Activated CD8-positive, alpha-beta T cell treated with anti-CD3 and anti-CD28 coated beads, Interleukin-2, amount 10 ng/mL, durations not matched to agents 7 days and 5 days (primary cell): ENCODE results near the gene SALL3. TPM values are rescaled to one million over a fixed set of nuclear protein-coding genes. Genes with fewer than 3 reads are reported as not detected.
"Not testable (repeated sequence)": the region's sequence is repeated elsewhere in the genome, so short reads cannot be mapped to it uniquely, and the experiment has no call there.

Source experiments
- ATAC-seq: fragments of 150-1000 bp; cut with Tn5 transposase; one replicate; pipeline ENCODE4 v1.10.0; 2021; ENCODE audit warnings: moderate library complexity
- CTCF ChIA-PET: fragments of 350-600 bp; sonication (Branson Sonifier 250); formaldehyde crosslinking; loops from one replicate; lab custom pipeline; 2021; ENCODE audit warnings: antibody characterized with exemption; lab: Charles Lee
- POLR2A ChIA-PET: fragments of 350-600 bp; sonication (Branson Sonifier 250); formaldehyde crosslinking; loops from one replicate; lab custom pipeline; 2021; ENCODE audit warnings: antibody characterized with exemption; lab: Charles Lee
- DNase-seq: peaks from one replicate; pipeline ENCODE4 v3.0.0-alpha.2; 2020
- H3K27ac Mint-ChIP-seq: one replicate; pipeline ENCODE4 v1.8.0; 2021; ENCODE audit warnings: mild to moderate bottlenecking, mixed read lengths
- H3K27me3 Mint-ChIP-seq: one replicate; pipeline ENCODE4 v1.8.0; 2021; ENCODE audit warnings: low read depth, mixed read lengths
- H3K36me3 Mint-ChIP-seq: one replicate; pipeline ENCODE4 v1.8.0; 2021; ENCODE audit warnings: low read depth, mixed read lengths
- H3K4me1 Mint-ChIP-seq: one replicate; pipeline ENCODE4 v1.8.0; 2021; ENCODE audit warnings: low read depth, mixed read lengths
- H3K4me3 Mint-ChIP-seq: one replicate; pipeline ENCODE4 v1.8.0; 2021; ENCODE audit warnings: mild to moderate bottlenecking, mixed read lengths
- H3K9me3 Mint-ChIP-seq: one replicate; pipeline ENCODE4 v1.8.0; 2022; ENCODE audit warnings: mixed read lengths; ENCODE audit not compliant: insufficient read depth
- total RNA-seq, 2 experiments: library from RNA; stranded (reverse); gene quantifications; one replicate each; pipeline ENCODE4 v1.2.3, GENCODE V29; 2021

Gene SALL3
- total RNA-seq, 2 experiments from 2014 or later = not detected

GRCh38 chr18:78947291-78947690, 32.3 kb upstream of the SALL3 start:
- no peaks in the 10 kb centered on the region for H3K27me3 Mint-ChIP-seq
- no peaks in the 10 kb centered on the region for H3K4me1 Mint-ChIP-seq
- DNase-seq (no peak), ATAC-seq (no peak)
- POLR2A ChIA-PET = no interaction called here
- peaks cover 7% of the 10 kb centered on the region for H3K9me3 Mint-ChIP-seq
- H3K4me3 Mint-ChIP-seq = no peak overlapping the region
- CTCF ChIA-PET = no interaction called here
- H3K27ac Mint-ChIP-seq = no peak overlapping the region
- no peaks in the 10 kb centered on the region for H3K36me3 Mint-ChIP-seq

GRCh38 chr18:78948221-78948620, 31.4 kb upstream of the SALL3 start:
- no peak for ATAC-seq
- POLR2A ChIA-PET = no interaction called here
- CTCF ChIA-PET = no interaction called here

GRCh38 chr18:78948707-78949106, 30.9 kb upstream of the SALL3 start:
- Mint-ChIP-seq H3K27ac (no peak overlapping the region), H3K4me1 (no peaks in the 10 kb centered on the region), H3K9me3 (peaks cover 7% of the 10 kb centered on the region), H3K4me3 (no peak overlapping the region), H3K36me3 (no peaks in the 10 kb centered on the region), H3K27me3 (no peaks in the 10 kb centered on the region)
- ATAC-seq = no peak
- POLR2A ChIA-PET = no interaction called here
- CTCF ChIA-PET = no interaction called here
- no peak for DNase-seq

More at GRCh38 chr18:78948221-78948620, 31.4 kb upstream of the SALL3 start:
- Mint-ChIP-seq H3K27ac (no peak overlapping the region), H3K9me3 (peaks cover 7% of the 10 kb centered on the region), H3K4me1 (no peaks in the 10 kb centered on the region), H3K27me3 (no peaks in the 10 kb centered on the region), H3K36me3 (no peaks in the 10 kb centered on the region), H3K4me3 (no peak overlapping the region)
- no peak for DNase-seq

GRCh38 chr18:78949216-78949615, 30.4 kb upstream of the SALL3 start:
- CTCF ChIA-PET = no interaction called here
- no peak for ATAC-seq
- H3K4me1 Mint-ChIP-seq = no peaks in the 10 kb centered on the region
- no peaks in the 10 kb centered on the region for H3K27me3 Mint-ChIP-seq
- POLR2A ChIA-PET = no interaction called here
- no peak for DNase-seq
- H3K27ac Mint-ChIP-seq = no peak overlapping the region
- no peak overlapping the region for H3K4me3 Mint-ChIP-seq
- H3K36me3 Mint-ChIP-seq = no peaks in the 10 kb centered on the region
- peaks cover 7% of the 10 kb centered on the region for H3K9me3 Mint-ChIP-seq

GRCh38 chr18:78950386-78950785, 29.2 kb upstream of the SALL3 start:
- H3K36me3 Mint-ChIP-seq = no peaks in the 10 kb centered on the region
- H3K27me3 Mint-ChIP-seq = no peaks in the 10 kb centered on the region
- peaks cover 7% of the 10 kb centered on the region for H3K9me3 Mint-ChIP-seq
- no peak overlapping the region for H3K4me3 Mint-ChIP-seq
- ATAC-seq = no peak
- no peak overlapping the region for H3K27ac Mint-ChIP-seq
- CTCF ChIA-PET = no interaction called here
- no peaks in the 10 kb centered on the region for H3K4me1 Mint-ChIP-seq
- DNase-seq = no peak
- POLR2A ChIA-PET = no interaction called here

GRCh38 chr18:78953566-78953965, 26.1 kb upstream of the SALL3 start:
- Mint-ChIP-seq H3K36me3 (no peaks in the 10 kb centered on the region), H3K27ac (no peak overlapping the region), H3K4me1 (no peaks in the 10 kb centered on the region), H3K27me3 (no peaks in the 10 kb centered on the region), H3K9me3 (peaks cover 7% of the 10 kb centered on the region), H3K4me3 (no peak overlapping the region)
- ChIA-PET POLR2A (no interaction called here), CTCF (no interaction called here)
- ATAC-seq (no peak), DNase-seq (no peak)

- ATAC-seq (no peak), DNase-seq (no peak)
- H3K27ac Mint-ChIP-seq = no peak overlapping the region
- H3K4me3 Mint-ChIP-seq = no peak overlapping the region
- H3K4me1 Mint-ChIP-seq = no peaks in the 10 kb centered on the region
- H3K9me3 Mint-ChIP-seq = peaks cover 7% of the 10 kb centered on the region
- H3K36me3 Mint-ChIP-seq = no peaks in the 10 kb centered on the region
- ChIA-PET POLR2A (no interaction called here), CTCF (no interaction called here)
- no peaks in the 10 kb centered on the region for H3K27me3 Mint-ChIP-seq
Observed at GRCh38 chr18:78955051-78955450, 24.6 kb upstream of the SALL3 start.

- DNase-seq (no peak), ATAC-seq (no peak)
- H3K9me3 Mint-ChIP-seq = no peaks in the 10 kb centered on the region
- POLR2A ChIA-PET = no interaction called here
- H3K4me1 Mint-ChIP-seq = no peaks in the 10 kb centered on the region
- H3K4me3 Mint-ChIP-seq = no peak overlapping the region
- H3K27me3 Mint-ChIP-seq = no peaks in the 10 kb centered on the region
- H3K36me3 Mint-ChIP-seq = no peaks in the 10 kb centered on the region
- no peak overlapping the region for H3K27ac Mint-ChIP-seq
- CTCF ChIA-PET = no interaction called here
Observed at GRCh38 chr18:78957140-78957539, 22.5 kb upstream of the SALL3 start.

GRCh38 chr18:78960709-78961108, 18.9 kb upstream of the SALL3 start:
- no peak overlapping the region for H3K27ac Mint-ChIP-seq
- DNase-seq = no peak
- H3K36me3 Mint-ChIP-seq = no peaks in the 10 kb centered on the region
- no peak overlapping the region for H3K4me3 Mint-ChIP-seq
- no peaks in the 10 kb centered on the region for H3K9me3 Mint-ChIP-seq
- H3K27me3 Mint-ChIP-seq = no peaks in the 10 kb centered on the region
- ChIA-PET CTCF (no interaction called here), POLR2A (no interaction called here)
- H3K4me1 Mint-ChIP-seq = no peaks in the 10 kb centered on the region
- no peak for ATAC-seq

GRCh38 chr18:78962098-78962497, 17.5 kb upstream of the SALL3 start:
- Mint-ChIP-seq H3K27me3 (no peaks in the 10 kb centered on the region), H3K4me1 (no peaks in the 10 kb centered on the region), H3K27ac (no peak overlapping the region), H3K36me3 (no peaks in the 10 kb centered on the region), H3K9me3 (no peaks in the 10 kb centered on the region), H3K4me3 (no peak overlapping the region)
- CTCF ChIA-PET = no interaction called here
- POLR2A ChIA-PET = no interaction called here
- no peak for ATAC-seq
- DNase-seq = no peak

GRCh38 chr18:78964727-78965126, 14.9 kb upstream of the SALL3 start:
- H3K4me3 Mint-ChIP-seq, CTCF ChIA-PET, DNase-seq, H3K36me3 Mint-ChIP-seq, H3K27ac Mint-ChIP-seq, H3K4me1 Mint-ChIP-seq, ATAC-seq, POLR2A ChIA-PET, H3K27me3 Mint-ChIP-seq, H3K9me3 Mint-ChIP-seq: not testable (repeated sequence)

GRCh38 chr18:78965260-78965659, 14.4 kb upstream of the SALL3 start:
- Mint-ChIP-seq H3K9me3 (no peaks in the 10 kb centered on the region), H3K36me3 (no peaks in the 10 kb centered on the region), H3K4me1 (no peaks in the 10 kb centered on the region), H3K27ac (no peak overlapping the region), H3K4me3 (no peak overlapping the region), H3K27me3 (no peaks in the 10 kb centered on the region)
- DNase-seq (no peak), ATAC-seq (no peak)
- ChIA-PET CTCF (no interaction called here), POLR2A (no interaction called here)
